GM04504 (cell line): Measurements from ENCODE around the gene CHN2.
"Not testable (repeated sequence)": the region's sequence is repeated elsewhere in the genome, so short reads cannot be mapped to it uniquely, and the experiment has no call there.

Experiments used
- DNase-seq: peaks from one replicate; pipeline ENCODE4 v3.0.0-alpha.2; 2012; ENCODE audit warnings: low read depth

The CHN2 gene

GRCh38 chr7:29496355-29497020 lies 301.9 kb downstream of the CHN2 start:
- no peak for DNase-seq

GRCh38 chr7:29499932-29500331 lies 305.4 kb downstream of the CHN2 start:
- DNase-seq = no peak

DNA sequence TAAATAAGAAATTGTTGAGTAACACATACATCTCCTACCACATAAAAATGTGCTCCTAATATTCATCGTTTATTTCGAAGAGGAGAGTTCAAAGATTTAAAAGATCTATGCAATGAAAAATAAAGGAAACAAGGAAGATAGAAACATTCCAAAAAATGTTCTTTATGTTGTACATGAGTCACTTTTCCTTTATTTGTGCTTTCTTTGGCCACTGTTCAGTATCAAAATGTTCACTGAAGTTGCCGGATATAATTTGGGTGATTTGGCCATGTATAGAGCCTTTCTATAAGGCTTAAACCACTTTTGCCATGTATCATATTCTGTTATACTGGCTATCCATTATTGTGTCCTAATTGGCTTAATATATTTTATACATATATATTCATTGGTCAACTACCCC lies 306.1 kb downstream of the CHN2 start:
- no peak for DNase-seq

GRCh38 chr7:29502133-29502532 lies 307.6 kb downstream of the CHN2 start:
- no peak for DNase-seq

GRCh38 chr7:29505931-29506330 lies 311.4 kb downstream of the CHN2 start:
- DNase-seq = no peak

DNA sequence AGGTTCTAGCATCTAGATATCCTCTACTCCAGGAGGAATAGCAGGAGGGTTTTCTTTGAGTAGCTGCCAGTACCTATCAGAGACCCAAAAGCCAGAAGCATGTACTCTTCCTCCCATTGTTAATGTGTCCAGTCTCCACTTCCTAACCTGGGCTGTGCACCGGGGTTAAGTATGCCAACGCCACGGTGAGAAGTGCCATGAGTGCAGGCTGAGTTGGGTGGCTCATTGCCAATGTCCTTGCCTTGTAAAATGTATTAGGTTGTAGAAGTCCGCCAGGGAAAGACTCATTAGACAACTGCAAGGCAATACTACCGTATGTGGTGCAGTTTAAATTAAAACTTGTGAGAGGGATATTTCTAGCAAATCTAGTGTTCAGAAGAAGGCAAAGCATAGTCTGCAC lies 314.0 kb downstream of the CHN2 start:
- DNase-seq = no peak

- DNase-seq = no peak
These were observed 315.5 kb downstream of the CHN2 start for GRCh38 chr7:29510028-29510427.

- DNase-seq = no peak
These were observed 316.8 kb downstream of the CHN2 start for GRCh38 chr7:29511337-29511736.

DNA sequence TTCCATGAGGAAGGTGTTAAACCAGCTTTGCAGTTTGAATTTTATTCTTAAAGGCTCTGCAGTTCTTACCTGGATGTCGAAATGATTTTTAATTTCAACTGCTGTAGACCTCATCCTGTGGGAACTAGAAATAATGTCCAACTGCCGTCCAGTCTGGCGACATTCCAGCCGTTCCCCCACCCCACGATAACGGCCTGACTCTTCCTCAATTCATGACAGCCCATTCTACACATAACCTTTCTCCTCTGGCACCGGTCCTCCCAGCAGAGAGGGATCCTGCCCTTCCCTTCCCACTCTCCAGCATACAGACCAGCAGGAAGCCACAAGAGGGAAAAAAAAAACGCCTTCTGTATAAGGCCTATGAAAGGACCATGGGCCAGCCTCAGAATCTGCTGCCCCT lies 317.3 kb downstream of the CHN2 start:
- DNase-seq = no peak

DNA sequence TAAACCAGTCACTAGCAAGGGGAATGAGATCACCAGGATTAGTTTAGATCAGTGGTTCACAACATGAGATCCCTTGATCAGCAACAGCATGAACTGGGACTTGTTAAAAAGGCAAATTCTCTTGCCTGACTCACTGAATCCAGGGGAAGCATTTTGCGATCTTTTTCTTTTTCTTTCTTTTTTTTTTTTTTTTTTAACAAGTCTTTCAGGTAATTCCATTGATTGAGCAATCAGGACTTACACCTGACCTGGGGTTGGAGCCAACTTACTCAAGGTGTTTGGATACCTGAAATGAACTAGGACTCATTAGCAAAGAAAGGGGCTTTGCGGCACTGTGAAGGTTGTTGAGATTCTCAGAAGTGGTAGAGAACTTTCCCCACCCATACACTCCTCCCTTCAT lies 321.9 kb downstream of the CHN2 start:
- no peak for DNase-seq

GRCh38 chr7:29518616-29519015 lies 324.0 kb downstream of the CHN2 start:
- DNase-seq = no peak

DNA sequence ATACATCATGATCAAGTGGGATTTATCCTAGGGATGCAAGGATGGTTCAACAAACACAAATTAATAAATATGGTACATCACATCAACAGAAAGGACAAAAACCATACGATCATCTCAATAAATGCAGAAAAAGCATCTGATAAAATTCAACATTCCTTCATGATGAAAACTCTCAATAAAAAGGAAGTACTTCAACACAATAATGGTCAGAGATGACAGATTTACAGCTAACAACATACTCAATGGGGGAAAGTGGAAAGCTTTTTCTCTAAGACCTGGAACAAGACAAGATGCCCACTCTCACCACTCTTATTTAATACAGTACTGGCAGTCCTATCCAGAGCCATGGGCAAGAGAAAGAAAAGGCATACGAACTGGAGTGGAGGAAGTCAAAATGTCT lies 329.2 kb downstream of the CHN2 start:
- DNase-seq = no peak

DNA sequence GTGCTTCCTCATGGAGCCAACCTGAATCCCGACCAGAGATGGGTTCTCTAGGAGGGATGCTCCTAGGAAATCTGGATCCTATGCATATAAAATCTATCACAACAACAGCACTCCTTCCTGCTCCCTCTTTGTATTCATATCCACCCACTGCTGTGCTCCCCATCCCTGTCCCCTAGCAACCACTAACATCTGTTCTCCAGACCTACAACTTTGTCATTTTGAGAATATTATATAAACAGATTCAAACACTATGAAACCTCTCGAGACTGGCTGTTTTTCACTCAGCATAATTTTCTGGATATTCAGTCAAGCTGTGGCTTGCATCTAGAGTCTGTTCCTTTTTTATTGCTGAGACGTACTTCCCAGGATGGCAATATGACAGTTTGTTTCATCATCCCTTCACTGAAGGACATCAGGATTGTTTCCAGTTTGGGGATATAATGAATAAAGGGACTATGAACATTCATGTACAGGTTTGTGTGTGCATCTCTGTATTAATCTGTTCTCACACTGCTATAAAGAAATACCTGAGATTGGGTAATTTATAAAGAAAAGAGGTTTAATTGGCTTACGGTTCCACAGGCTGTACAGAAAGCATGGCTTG lies 333.0 kb downstream of the CHN2 start:
- no peak for DNase-seq

- not testable (repeated sequence) for DNase-seq
These were observed 334.0 kb downstream of the CHN2 start for GRCh38 chr7:29528526-29528925.
